BLaER1 (cell line): Measurements from ENCODE around the gene CNTFR.

ENCODE experiments used
- H3K27ac ChIP-seq: shearing (Covaris generic); formaldehyde crosslinking; 2 replicates; pipeline ENCODE4 v1.8.1; 2022
- H3K27me3 ChIP-seq: shearing (Covaris generic); formaldehyde crosslinking; 2 replicates; pipeline ENCODE4 v1.8.1; 2022
- H3K36me3 ChIP-seq: shearing (Covaris generic); formaldehyde crosslinking; 2 replicates; pipeline ENCODE4 v1.8.1; 2022
- H3K4me1 ChIP-seq: shearing (Covaris generic); formaldehyde crosslinking; 2 replicates; pipeline ENCODE4 v1.8.1; 2022
- H3K4me2 ChIP-seq: shearing (Covaris generic); formaldehyde crosslinking; 2 replicates; pipeline ENCODE4 v1.8.1; 2022
- H3K4me3 ChIP-seq: shearing (Covaris generic); formaldehyde crosslinking; 2 replicates; pipeline ENCODE4 v1.8.1; 2022
- H3K9ac ChIP-seq: shearing (Covaris generic); formaldehyde crosslinking; 2 replicates; pipeline ENCODE4 v1.8.1; 2022
- H3K9me3 ChIP-seq: shearing (Covaris generic); formaldehyde crosslinking; 2 replicates; pipeline ENCODE4 v1.8.1; 2022
- H4K20me1 ChIP-seq: shearing (Covaris generic); formaldehyde crosslinking; 2 replicates; pipeline ENCODE4 v1.8.1; 2022
- Cebpa-rat ChIP-seq: shearing (Covaris generic); IDR thresholded peaks from 2 replicates; pipeline ENCODE4 v1.8.1; 2022

Gene CNTFR

DNA sequence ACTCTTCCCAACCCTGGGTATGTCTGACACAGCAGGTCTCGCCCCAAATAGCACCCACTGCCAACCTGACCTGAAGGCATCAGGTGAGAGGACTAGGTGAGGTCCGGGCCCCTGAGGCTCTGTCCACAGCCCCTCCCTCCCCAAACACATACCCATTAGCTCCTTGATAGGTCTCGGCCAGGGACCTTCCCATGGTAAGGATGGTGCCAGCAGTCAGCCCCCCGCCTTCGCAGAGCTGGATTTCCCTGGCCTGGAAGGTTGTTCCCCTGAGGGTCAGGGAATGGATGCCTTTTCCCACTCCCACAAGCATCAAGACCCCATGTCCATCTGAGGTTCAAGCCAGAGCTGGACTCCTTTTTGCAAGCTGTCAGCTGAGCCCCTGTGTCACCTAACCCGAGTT, 69.4 kb downstream of the CNTFR start:
- peak overlapping the region; percentile 77; the same call in 1 of the 2 replicates for H3K4me2 ChIP-seq

GRCh38 chr9:34519321-34520020, 70.1 kb downstream of the CNTFR start:
- Histone ChIP-seq H3K9me3 (no peaks in the 10 kb centered on the region), H3K36me3 (no peaks in the 10 kb centered on the region), H3K4me1 (peaks cover 67% of the 10 kb centered on the region), H3K4me3 (no peak overlapping the region), H4K20me1 (0 out of 2 replicates have a peak, but pooled peaks cover 13% of the 10 kb centered on the region), H3K4me2 (peak overlapping the region; percentile 77), H3K9ac (no peak overlapping the region), H3K27ac (no peak overlapping the region), H3K27me3 (peaks cover 12% of the 10 kb centered on the region; the same call in 1 of the 2 replicates)
- no peak for TF ChIP-seq Cebpa-rat

More for the DNA sequence above, 69.4 kb downstream of the CNTFR start:
- peaks cover 12% of the 10 kb centered on the region; the same call in 1 of the 2 replicates for H3K27me3 ChIP-seq
- H3K4me3 ChIP-seq: no peak overlapping the region
- H3K36me3 ChIP-seq: no peaks in the 10 kb centered on the region
- no peaks in the 10 kb centered on the region for H3K9me3 ChIP-seq
- no peak overlapping the region for H3K27ac ChIP-seq
- no peak overlapping the region for H3K9ac ChIP-seq
- H3K4me1 ChIP-seq: peaks cover 63% of the 10 kb centered on the region
- H4K20me1 ChIP-seq: 0 out of 2 replicates have a peak, but pooled peaks cover 13% of the 10 kb centered on the region
- TF ChIP-seq Cebpa-rat: no peak

DNA sequence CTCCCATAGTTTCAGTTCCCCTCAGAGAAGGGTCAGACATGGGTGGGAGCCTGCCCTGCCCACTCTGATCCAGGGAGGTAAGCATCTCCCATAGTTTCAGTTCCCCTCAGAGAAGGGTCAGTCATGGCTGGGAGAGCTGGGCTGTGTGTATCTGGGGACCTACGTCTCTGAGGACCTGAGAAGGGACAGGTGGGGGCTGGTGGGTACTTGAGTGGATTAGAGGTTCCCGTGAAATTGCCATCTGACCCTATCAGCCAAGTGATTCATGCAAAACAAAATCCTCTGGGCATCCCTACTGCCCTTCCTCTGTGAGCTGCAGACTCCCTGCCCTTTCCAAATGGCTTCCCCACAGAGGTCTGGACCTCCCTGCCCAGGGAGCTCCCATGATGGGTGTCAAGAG, 70.6 kb downstream of the CNTFR start:
- TF ChIP-seq Cebpa-rat: no peak
- Histone ChIP-seq H3K9me3 (no peaks in the 10 kb centered on the region), H3K4me1 (peaks cover 73% of the 10 kb centered on the region), H3K27ac (no peak overlapping the region), H3K4me2 (peak overlapping the region; percentile 77), H3K27me3 (peaks cover 12% of the 10 kb centered on the region; the same call in 1 of the 2 replicates), H4K20me1 (0 out of 2 replicates have a peak, but pooled peaks cover 13% of the 10 kb centered on the region), H3K36me3 (no peaks in the 10 kb centered on the region), H3K4me3 (no peak overlapping the region), H3K9ac (no peak overlapping the region)

DNA sequence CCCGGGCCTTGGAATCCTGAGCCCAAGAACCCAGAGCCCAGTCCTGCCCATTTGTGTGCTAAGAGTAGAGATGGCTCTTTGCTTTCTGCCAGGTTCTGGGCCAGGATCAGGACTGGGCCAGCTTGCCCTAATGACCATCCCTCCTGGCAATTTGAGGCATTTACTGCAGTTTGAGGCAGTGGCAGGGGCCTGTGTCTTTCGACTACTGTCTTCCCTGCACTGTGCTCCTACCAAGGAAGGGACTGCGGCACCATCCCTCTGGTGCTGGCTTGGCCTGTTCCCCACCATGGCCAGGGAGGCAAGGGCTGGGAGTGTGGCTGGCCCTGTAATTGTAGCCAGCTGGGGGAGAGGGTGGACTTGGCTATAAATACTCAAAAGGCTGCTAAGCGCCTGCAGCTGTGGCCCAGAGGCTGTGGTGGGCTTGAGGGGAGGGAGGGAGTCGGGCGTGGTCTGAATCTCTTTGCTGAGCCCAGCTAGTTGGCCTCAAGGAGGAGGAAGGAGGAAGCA, 71.4 kb downstream of the CNTFR start:
- Histone ChIP-seq H3K27ac (peak overlapping the region; percentile 64), H3K36me3 (no peaks in the 10 kb centered on the region), H4K20me1 (0 out of 2 replicates have a peak, but pooled peaks cover 13% of the 10 kb centered on the region), H3K27me3 (peaks cover 12% of the 10 kb centered on the region; the same call in 1 of the 2 replicates), H3K4me1 (peaks cover 73% of the 10 kb centered on the region), H3K9me3 (no peaks in the 10 kb centered on the region), H3K4me2 (peak overlapping the region; percentile 77), H3K4me3 (0 out of 2 replicates have a peak overlapping the region, but pooled peaks have one; percentile 5), H3K9ac (peak overlapping the region; percentile 51)
- TF ChIP-seq Cebpa-rat: no peak

DNA sequence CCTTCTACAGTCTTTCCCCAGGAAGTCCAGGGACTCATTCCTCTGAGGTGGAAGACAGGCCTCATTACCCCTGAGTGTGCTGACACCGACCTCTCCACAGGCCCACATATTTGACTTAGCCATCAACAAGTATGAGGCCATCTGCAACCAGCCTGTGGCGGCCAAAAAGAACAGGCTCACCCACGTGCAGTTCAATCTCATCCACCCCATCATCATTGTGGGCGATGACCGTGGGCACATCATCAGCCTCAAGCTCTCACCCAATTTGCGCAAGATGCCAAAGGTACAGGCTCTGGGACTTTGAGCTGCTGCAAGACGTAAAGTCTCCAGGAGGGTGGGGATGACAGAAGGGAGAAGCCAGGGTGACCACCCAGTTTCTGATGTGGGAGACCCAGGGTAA, 72.3 kb downstream of the CNTFR start:
- no peaks in the 10 kb centered on the region for H3K36me3 ChIP-seq
- 0 out of 2 replicates have a peak overlapping the region, but pooled peaks have one; percentile 51 for H3K9ac ChIP-seq
- no peak for TF ChIP-seq Cebpa-rat
- 0 out of 2 replicates have a peak, but pooled peaks cover 10% of the 10 kb centered on the region for H4K20me1 ChIP-seq
- H3K4me1 ChIP-seq: peaks cover 77% of the 10 kb centered on the region
- peak overlapping the region; percentile 64; the same call in 1 of the 2 replicates for H3K27ac ChIP-seq
- H3K4me2 ChIP-seq: peak overlapping the region; percentile 77
- H3K27me3 ChIP-seq: peaks cover 7% of the 10 kb centered on the region; the same call in 1 of the 2 replicates
- H3K9me3 ChIP-seq: no peaks in the 10 kb centered on the region
- no peak overlapping the region for H3K4me3 ChIP-seq

- H4K20me1 ChIP-seq: no peaks in the 10 kb centered on the region
- H3K4me3 ChIP-seq: no peak overlapping the region
- peaks cover 71% of the 10 kb centered on the region for H3K4me1 ChIP-seq
- H3K27ac ChIP-seq: no peak overlapping the region
- H3K4me2 ChIP-seq: peak overlapping the region; percentile 27; the same call in 1 of the 2 replicates
- no peaks in the 10 kb centered on the region for H3K9me3 ChIP-seq
- no peaks in the 10 kb centered on the region for H3K27me3 ChIP-seq
- TF ChIP-seq Cebpa-rat: no peak
- H3K36me3 ChIP-seq: no peaks in the 10 kb centered on the region
- no peak overlapping the region for H3K9ac ChIP-seq
These were observed 73.6 kb downstream of the CNTFR start for GRCh38 chr9:34515959-34516358.

DNA sequence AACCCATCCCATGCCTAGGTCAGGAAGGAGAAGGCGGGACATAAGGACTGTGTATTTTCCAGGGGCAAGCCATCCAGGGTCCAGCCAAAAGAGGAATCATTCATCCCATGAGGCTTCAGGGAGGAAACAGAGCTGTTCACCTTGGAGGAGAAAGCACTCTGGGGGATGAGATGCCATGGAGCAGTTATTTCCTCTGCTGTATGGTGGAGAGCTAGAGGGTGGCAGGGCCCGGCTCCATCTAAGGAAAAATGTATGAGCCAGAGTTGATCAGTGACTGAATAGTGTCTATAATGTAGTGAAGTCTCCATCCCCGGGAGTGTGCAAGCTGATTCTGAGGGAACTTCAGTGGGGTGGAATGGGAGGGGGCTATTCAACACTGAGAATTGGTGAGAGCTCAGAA, 74.7 kb downstream of the CNTFR start:
- no peak for TF ChIP-seq Cebpa-rat
- no peak overlapping the region for H3K4me3 ChIP-seq
- H3K4me1 ChIP-seq: peaks cover 69% of the 10 kb centered on the region
- H3K36me3 ChIP-seq: no peaks in the 10 kb centered on the region
- H3K27me3 ChIP-seq: no peaks in the 10 kb centered on the region
- no peaks in the 10 kb centered on the region for H3K9me3 ChIP-seq
- H3K4me2 ChIP-seq: no peak overlapping the region
- H3K27ac ChIP-seq: no peak overlapping the region; the same call in 1 of the 2 replicates
- no peaks in the 10 kb centered on the region for H4K20me1 ChIP-seq
- H3K9ac ChIP-seq: no peak overlapping the region

DNA sequence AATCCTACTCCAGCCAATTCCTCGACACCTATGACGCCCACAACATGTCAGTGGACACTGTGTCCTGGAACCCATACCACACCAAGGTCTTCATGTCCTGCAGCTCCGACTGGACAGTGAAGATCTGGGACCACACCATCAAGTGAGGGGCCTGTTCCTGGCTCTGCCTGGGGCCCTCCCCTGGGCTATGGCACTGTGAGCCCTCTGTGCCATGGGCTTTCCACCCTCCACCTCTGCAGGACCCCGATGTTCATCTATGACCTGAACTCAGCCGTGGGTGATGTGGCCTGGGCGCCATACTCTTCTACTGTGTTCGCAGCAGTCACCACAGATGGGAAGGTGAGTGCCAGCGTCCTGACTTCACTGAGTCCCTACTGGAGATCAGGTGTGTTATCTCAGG, 75.1 kb downstream of the CNTFR start:
- Histone ChIP-seq H3K4me3 (no peak overlapping the region), H3K4me2 (peak overlapping the region; percentile 62), H4K20me1 (no peaks in the 10 kb centered on the region), H3K36me3 (no peaks in the 10 kb centered on the region), H3K27me3 (no peaks in the 10 kb centered on the region), H3K9me3 (no peaks in the 10 kb centered on the region), H3K27ac (no peak overlapping the region; the same call in 1 of the 2 replicates), H3K9ac (no peak overlapping the region), H3K4me1 (peaks cover 65% of the 10 kb centered on the region)
- no peak for TF ChIP-seq Cebpa-rat

- Histone ChIP-seq H3K4me3 (no peak overlapping the region), H3K9me3 (no peaks in the 10 kb centered on the region), H3K4me1 (peaks cover 58% of the 10 kb centered on the region), H3K4me2 (peak overlapping the region; percentile 62), H3K9ac (peak overlapping the region; percentile 39), H3K27ac (peak overlapping the region; percentile 43; the same call in 1 of the 2 replicates), H4K20me1 (no peaks in the 10 kb centered on the region), H3K27me3 (no peaks in the 10 kb centered on the region), H3K36me3 (no peaks in the 10 kb centered on the region)
- TF ChIP-seq Cebpa-rat: no peak
These were observed 75.8 kb downstream of the CNTFR start for GRCh38 chr9:34513567-34514214.
